ENCODE results near the gene HIVEP2.

HIVEP2 gene

GRCh38 chr6:142886431-142887170, 58.4 kb downstream of the HIVEP2 start:
- DNase-seq = no peak

- peak; percentile 41 for DNase-seq
Measured at GRCh38 chr6:142885182-142885867, 59.7 kb downstream of the HIVEP2 start.

DNA sequence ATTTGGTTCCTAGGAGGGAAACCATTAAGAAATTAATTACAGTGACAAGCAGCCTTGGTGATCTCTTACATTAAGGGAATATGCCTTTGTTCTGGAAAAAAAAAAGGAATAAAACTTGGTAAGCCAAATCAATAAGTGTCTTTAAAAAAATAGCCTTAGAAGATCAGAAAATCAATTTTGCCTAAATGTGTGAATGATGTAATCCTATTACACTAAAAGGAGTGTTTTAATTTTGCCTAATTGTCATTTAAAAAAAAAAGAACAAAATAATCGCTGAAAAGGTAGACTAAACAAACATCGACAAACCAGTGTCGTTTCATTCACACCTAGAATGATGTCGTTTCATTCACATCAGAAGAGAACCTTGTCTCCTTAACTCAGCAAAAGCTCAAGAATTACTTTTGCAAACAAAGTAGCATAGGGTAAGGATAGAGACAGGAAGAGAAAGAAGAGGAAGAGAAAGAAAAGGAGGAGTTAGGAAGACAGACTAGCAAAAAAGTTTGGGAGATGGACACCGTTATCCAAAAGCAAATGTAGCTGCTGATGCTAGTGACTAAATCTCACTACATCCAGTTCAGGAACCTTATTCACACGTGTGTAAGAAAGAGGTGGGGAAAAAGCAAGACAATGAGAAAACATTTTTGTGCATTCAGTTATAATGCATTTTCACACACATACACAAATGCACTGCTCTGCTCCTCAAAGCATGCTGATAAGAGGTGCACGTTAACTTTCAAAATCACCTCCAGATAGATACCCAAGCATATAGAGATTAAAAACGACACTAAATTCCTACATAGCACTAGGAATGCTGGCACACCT, 60.6 kb downstream of the HIVEP2 start:
- DNase-seq = no peak

DNA sequence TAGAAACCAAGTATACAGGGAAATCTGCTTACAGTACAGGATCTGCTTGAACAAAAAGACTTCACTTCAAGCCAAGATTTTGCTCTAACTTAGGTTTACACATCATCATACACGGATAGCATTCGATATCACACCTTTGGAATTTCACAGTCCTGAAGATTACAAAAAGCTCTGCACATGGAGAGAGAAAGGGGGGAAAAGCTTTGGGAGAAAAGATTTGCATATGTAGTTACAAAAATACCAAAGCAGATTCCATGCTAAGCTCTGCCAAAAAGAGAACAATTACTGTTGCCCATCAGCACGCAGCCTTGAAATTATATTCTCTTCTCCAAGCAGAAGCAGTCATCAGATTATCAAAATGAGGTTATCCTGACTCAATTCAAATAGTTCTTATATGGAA, 62.0 kb downstream of the HIVEP2 start:
- no peak for DNase-seq

DNA sequence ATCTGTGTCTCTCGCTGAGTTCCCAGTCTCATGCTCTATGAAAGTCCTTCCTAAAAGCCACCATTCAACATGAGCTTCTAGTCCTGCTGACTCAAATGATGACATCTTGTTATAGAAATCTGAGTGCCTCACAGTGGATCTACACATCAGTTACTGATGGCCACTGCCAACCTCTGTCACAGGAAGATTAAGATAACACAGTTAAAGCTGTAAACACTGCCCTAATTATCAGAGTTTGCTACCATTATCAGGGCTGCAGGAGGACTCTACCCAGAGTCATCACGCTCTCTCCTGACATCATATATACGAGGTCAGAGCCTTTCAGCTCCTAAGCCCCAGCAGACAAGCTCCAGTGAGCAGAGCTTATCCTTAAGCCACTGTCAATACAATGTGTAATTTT, 63.2 kb downstream of the HIVEP2 start:
- no peak for DNase-seq

DNA sequence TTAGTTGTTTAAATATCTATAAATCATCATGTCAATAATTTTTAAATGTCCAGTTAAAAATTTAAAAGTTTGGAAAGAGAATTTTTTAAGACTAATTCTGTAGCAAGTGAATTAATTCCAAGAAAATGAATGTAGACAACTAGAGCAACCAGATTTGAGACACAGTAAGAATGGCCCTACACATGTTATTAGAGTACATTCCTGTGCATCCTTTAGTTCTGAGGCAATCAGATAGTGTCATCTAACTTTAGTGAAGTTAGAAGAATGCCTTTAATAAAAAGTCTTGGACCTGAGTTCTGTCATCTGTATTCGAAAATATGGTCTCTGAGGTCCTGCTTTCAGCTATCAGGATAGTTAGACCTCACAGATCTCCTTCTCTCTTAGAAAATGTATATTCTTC, 63.7 kb downstream of the HIVEP2 start:
- DNase-seq = no peak

- DNase-seq = no peak
Measured at GRCh38 chr6:142880201-142880600, 64.8 kb downstream of the HIVEP2 start.

- no peak for DNase-seq
Measured at GRCh38 chr6:142879527-142879926, 65.4 kb downstream of the HIVEP2 start.

DNA sequence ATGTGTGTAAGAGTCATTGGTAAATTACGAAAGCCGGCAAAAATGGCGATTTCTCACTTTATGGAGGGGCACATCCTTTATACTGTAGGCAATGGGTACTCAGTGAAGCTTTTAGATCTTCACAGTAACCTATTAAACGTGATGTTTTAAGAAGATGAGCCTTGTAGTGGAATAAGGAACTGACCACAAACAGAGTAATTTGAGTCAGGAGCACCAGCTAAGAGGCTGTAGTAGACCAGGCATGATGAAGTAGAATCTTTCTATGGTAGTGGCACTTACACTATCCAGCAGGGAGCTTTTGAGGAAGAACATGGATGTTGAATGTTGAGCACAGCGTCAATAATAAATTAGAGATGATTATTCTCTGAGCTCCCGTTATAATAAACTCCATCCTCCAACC, 65.9 kb downstream of the HIVEP2 start:
- no peak for DNase-seq

- DNase-seq = no peak
Measured at GRCh38 chr6:142878407-142878806, 66.6 kb downstream of the HIVEP2 start.

DNA sequence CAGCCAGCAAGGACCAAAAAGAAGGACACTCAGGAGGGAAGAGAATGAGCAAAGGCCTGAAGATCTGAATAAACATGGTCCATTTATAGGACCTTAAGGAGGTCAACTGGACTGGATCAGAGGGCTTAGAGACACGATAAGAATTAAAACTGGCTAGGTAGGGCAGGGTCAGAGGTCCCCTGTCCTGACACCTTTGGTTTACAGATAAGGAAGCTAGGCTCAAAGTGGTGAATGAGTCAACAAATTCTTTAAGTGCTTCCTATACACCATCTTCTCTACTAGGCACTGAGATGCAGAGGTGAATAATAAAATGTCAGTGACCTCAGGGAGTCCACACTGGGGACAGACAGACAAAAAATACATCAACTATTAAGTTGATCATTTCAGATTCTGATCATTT, 70.3 kb downstream of the HIVEP2 start:
- no peak for DNase-seq

DNA sequence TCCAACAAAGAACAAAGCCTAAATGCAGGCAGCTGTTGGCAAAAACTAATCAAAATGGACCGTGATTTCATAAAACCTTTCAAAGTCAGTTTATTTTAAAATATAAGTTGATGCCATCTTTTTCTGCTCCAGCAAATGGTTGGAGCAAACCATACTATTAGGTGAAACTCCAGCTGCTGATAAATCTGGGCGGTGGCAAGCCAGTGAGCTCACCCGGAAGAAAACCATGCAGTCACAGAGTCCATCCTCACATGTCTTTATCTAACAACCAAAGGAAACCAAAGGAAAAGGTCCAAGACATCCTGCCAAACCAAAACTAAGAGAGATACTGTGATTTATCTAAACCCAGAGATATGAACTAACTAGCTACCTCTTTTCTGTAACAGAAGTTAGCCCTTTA, 72.6 kb downstream of the HIVEP2 start:
- no peak for DNase-seq

GRCh38 chr6:142871910-142872331, 73.1 kb downstream of the HIVEP2 start:
- DNase-seq = peak; percentile 64

- no peak for DNase-seq
Measured at GRCh38 chr6:142870787-142871415, 74.1 kb downstream of the HIVEP2 start.

- no peak for DNase-seq
Measured at GRCh38 chr6:142868917-142869316, 76.1 kb downstream of the HIVEP2 start.

- no peak for DNase-seq
Measured at GRCh38 chr6:142867988-142868812, 76.8 kb downstream of the HIVEP2 start.

DNA sequence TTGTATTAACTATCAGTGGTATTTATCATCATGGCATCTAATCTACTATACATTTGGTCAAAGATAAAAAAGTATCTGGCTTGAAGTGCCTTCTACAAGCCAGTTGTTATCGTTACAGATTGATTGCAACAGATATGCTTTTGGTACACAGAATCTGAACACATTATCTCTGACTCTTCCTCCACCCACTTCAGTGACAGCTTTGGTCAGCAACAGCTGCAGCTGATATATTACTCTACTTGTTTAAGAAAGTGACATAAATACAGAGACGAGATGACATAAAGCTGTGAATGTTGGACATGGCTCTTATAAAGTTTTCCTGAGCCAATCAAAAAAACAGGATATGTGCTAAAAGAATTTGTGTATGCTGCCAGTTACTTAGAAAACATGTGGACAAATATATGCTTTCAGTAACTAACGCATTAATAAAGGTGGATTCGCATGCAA, 77.6 kb downstream of the HIVEP2 start:
- no peak for DNase-seq

DNA sequence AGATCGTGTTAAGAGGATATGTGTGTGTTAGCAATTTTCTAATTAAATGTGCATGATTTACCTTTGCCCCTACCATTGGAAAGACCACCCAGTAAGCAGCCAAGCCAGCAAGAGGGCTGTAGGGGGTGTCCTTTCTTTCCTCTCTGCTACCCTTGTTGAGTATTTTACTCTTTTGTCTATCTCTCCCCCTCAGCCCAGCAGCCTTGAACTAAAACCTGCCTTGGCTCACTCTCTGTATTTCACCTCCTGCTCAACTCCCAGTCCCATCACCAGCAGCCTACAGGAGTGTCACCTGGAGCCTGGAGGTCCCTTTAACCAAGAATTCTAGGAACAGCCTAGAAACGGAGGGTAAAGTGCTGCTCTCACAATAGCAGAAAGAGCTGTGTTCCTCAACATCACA, 81.0 kb downstream of the HIVEP2 start:
- no peak for DNase-seq

GRCh38 chr6:142861711-142862110, 83.3 kb downstream of the HIVEP2 start:
- DNase-seq = no peak

DNA sequence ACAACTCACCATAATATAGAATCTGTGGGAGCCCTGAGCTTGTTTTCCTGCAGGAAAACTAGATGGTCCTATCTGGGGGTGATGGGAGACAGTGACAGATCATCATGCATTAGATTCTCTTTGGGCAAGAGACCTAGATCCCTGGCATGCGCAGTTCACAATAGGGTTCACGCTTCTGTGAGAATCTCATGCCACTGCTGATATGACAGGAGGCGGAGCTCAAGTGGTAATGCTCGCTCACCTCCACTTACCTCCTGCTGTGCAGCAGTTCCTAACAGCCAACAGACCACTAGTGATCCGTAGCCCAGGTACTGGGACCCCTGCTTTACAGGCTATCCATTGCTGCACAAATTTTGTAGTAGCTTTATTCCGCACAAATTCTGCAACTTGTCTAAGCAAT, 84.5 kb downstream of the HIVEP2 start:
- no peak for DNase-seq

GRCh38 chr6:142857796-142858555, 87.0 kb downstream of the HIVEP2 start:
- DNase-seq = no peak

All from activated naive CD4-positive, alpha-beta T cell treated with Interleukin-2 at 50 U/mL for 16 hours (primary cell).